B cell (primary cell): ENCODE data around the gene SPOCD1.

Experiments used
- CTCF ChIP-seq: fragments of 200-600 bp; IDR thresholded peaks from one replicate; pipeline ENCODE4 v1.8.0; 2022; ENCODE audit warnings: antibody characterized with exemption, mild to moderate bottlenecking
- EZH2 ChIP-seq: IDR thresholded peaks from 2 replicates; pipeline ENCODE4 v1.6.1; 2012; ENCODE audit warnings: borderline replicate concordance, low read depth, mild to moderate bottlenecking, moderate library complexity, low read length; ENCODE audit not compliant: insufficient read depth, poor library complexity, severe bottlenecking

- TF ChIP-seq EZH2 (no peak), CTCF (no peak)
Observed at GRCh38 chr1:31814631-31815306, 1.1 kb downstream of the SPOCD1 start.
